SK-N-SH (cell line): ENCODE measurements around the gene ANTKMT. TPM values are rescaled to one million over a fixed set of nuclear protein-coding genes. Genes with fewer than 3 reads are reported as not detected.

Experiments
- CTCF ChIA-PET: fragments of 300-600, 350-600 bp; formaldehyde crosslinking; extraction: SDS; loops from one replicate; lab custom pipeline; 2021; lab: Yijun Ruan, JAX
- POLR2A ChIA-PET: fragments of 350-600 bp; sonication (Branson Sonifier 250); formaldehyde crosslinking; extraction: SDS; loops from one replicate; lab custom pipeline; 2020; ENCODE audit warnings: antibody characterized with exemption, inconsistent platforms; lab: Yijun Ruan, JAX
- DNase-seq: peaks from one replicate; pipeline ENCODE4 v3.0.0; 2012
- H2AFZ ChIP-seq: fragments of 200-600 bp; sonication (generic); 2 replicates; pipeline ENCODE4 v1.8.1; 2016; ENCODE audit warnings: antibody characterized with exemption, mild to moderate bottlenecking, low read depth
- H3F3A ChIP-seq: fragments of 200-600 bp; sonication (generic); replicated peaks from 2 replicates; pipeline ENCODE3; 2016; ENCODE audit warnings: antibody characterized with exemption, mild to moderate bottlenecking; ENCODE audit not compliant: insufficient read depth
- H3K27ac ChIP-seq, 2 experiments: fragments of 200-500 bp in 1 of 2; fragments of 200-600 bp in 1 of 2; sonication (Bioruptor generic) in 1 of 2; sonication (generic), shearing (Covaris generic) in 1 of 2; 2 replicates each; pipeline versions ENCODE4 v1.5.1 to v1.6.1; 2014 to 2016; ENCODE audit warnings: low read depth in 2 of 2, inconsistent platforms in 1 of 2, low read length in 1 of 2, mild to moderate bottlenecking in 1 of 2, mixed read lengths in 1 of 2
- H3K27me3 ChIP-seq: fragments of 200-600 bp; sonication (generic), shearing (Covaris generic); 2 replicates; pipeline ENCODE4 v1.6.1; 2016; ENCODE audit warnings: mixed run types; ENCODE audit not compliant: insufficient read depth
- H3K36me3 ChIP-seq, 2 experiments: fragments of 200-500 bp in 1 of 2; fragments of 200-600 bp in 1 of 2; sonication (Bioruptor generic) in 1 of 2; sonication (generic) in 1 of 2; replicated peaks in 1 of 2; 2 replicates each; pipeline versions ENCODE3 to v1.5.1; 2014 to 2016; ENCODE audit warnings: low read length in 1 of 2, mild to moderate bottlenecking in 1 of 2; ENCODE audit not compliant: insufficient read depth in 2 of 2, control insufficient read depth in 1 of 2
- H3K4me1 ChIP-seq, 2 experiments: fragments of 200-500 bp in 1 of 2; fragments of 200-600 bp in 1 of 2; sonication (Bioruptor generic) in 1 of 2; sonication (generic), shearing (Covaris generic) in 1 of 2; 2 replicates each; pipeline versions ENCODE4 v1.5.1 to v1.6.1; 2014 to 2016; ENCODE audit warnings: low read depth in 1 of 2, low read length in 1 of 2, mixed run types in 1 of 2; ENCODE audit not compliant: insufficient read depth in 2 of 2, control insufficient read depth in 1 of 2
- H3K4me2 ChIP-seq: fragments of 200-600 bp; sonication (generic), shearing (Covaris generic); 2 replicates; pipeline ENCODE4 v1.6.1; 2017; ENCODE audit warnings: mixed run types
- H3K4me3 ChIP-seq, 2 experiments: fragments of 200-500 bp in 1 of 2; fragments of 200-600 bp in 1 of 2; sonication (Bioruptor generic) in 1 of 2; sonication (generic), shearing (Covaris generic) in 1 of 2; 2 replicates each; pipeline versions ENCODE4 v1.5.1 to v1.8.1; 2014 to 2016; ENCODE audit warnings: low read depth in 2 of 2, inconsistent platforms in 1 of 2, low read length in 1 of 2, mild to moderate bottlenecking in 1 of 2, mixed read lengths in 1 of 2, moderate library complexity in 1 of 2
- H3K79me2 ChIP-seq: fragments of 200-600 bp; sonication (generic); 2 replicates; pipeline ENCODE4 v1.8.1; 2017; ENCODE audit warnings: mild to moderate bottlenecking; ENCODE audit not compliant: insufficient read depth
- H3K9ac ChIP-seq: fragments of 200-600 bp; sonication (generic); 2 replicates; pipeline ENCODE4 v1.6.1; 2017; ENCODE audit warnings: mixed run types
- H3K9me2 ChIP-seq: fragments of 200-600 bp; sonication (generic); 2 replicates; pipeline ENCODE4 v1.6.1; 2017; ENCODE audit warnings: mixed run types
- H3K9me3 ChIP-seq: fragments of 200-600 bp; sonication (generic); 2 replicates; pipeline ENCODE4 v1.6.1; 2017; ENCODE audit warnings: mixed run types, mild to moderate bottlenecking, moderate library complexity
- H4K20me1 ChIP-seq: fragments of 200-600 bp; sonication (generic); 2 replicates; pipeline ENCODE4 v1.6.1; 2017; ENCODE audit warnings: mild to moderate bottlenecking, mixed run types; ENCODE audit not compliant: insufficient read depth
- CTCF ChIP-seq: fragments of 200-600 bp; sonication (generic); IDR thresholded peaks from 2 replicates; pipeline ENCODE4 v1.6.1; 2017; ENCODE audit warnings: antibody characterized with exemption, mild to moderate bottlenecking, moderate library complexity
- FOXJ3 ChIP-seq: sonication (generic); formaldehyde crosslinking; IDR thresholded peaks from 2 replicates; pipeline ENCODE4 v1.5.1; 2020; ENCODE audit warnings: mild to moderate bottlenecking, missing genetic modification reagents
- FOXM1 ChIP-seq: IDR thresholded peaks from 2 replicates; pipeline ENCODE4 v1.4.0; 2012; ENCODE audit warnings: low read depth, mild to moderate bottlenecking
- GABPA ChIP-seq: IDR thresholded peaks from 2 replicates; pipeline ENCODE4 v1.4.0; 2012; ENCODE audit warnings: low read depth, mild to moderate bottlenecking
- JUND ChIP-seq: IDR thresholded peaks from 2 replicates; pipeline ENCODE4 v1.4.0; 2012
- MXI1 ChIP-seq: IDR thresholded peaks from 2 replicates; pipeline ENCODE4 v1.6.1; 2012; ENCODE audit warnings: mild to moderate bottlenecking, low read depth, low read length, improper control_type of control experiment
- RCOR1 ChIP-seq: fragments of 150-350 bp; IDR thresholded peaks from 2 replicates; pipeline ENCODE4 v1.6.1; 2017; ENCODE audit warnings: antibody characterized with exemption, low read length
- REST ChIP-seq: IDR thresholded peaks from 2 replicates; pipeline ENCODE4 v1.6.1; 2012; ENCODE audit warnings: mild to moderate bottlenecking, low read depth, low read length, moderate library complexity
- RFX5 ChIP-seq: IDR thresholded peaks from 2 replicates; pipeline ENCODE4 v1.6.1; 2012; ENCODE audit warnings: mild to moderate bottlenecking, improper control_type of control experiment, low read length
- SMC3 ChIP-seq: IDR thresholded peaks from 2 replicates; pipeline ENCODE4 v1.6.1; 2012; ENCODE audit warnings: low read depth, low read length, improper control_type of control experiment
- TCF12 ChIP-seq: IDR thresholded peaks from 2 replicates; pipeline ENCODE4 v1.4.0; 2012
- TEAD4 ChIP-seq: IDR thresholded peaks from 2 replicates; pipeline ENCODE4 v1.4.0; 2012; ENCODE audit warnings: mild to moderate bottlenecking, borderline replicate concordance; ENCODE audit not compliant: insufficient read depth
- YY1 ChIP-seq: IDR thresholded peaks from 2 replicates; pipeline ENCODE4 v1.4.0; 2012; ENCODE audit warnings: low read depth, mild to moderate bottlenecking
- ZBTB33 ChIP-seq: IDR thresholded peaks from 2 replicates; pipeline ENCODE4 v1.4.0; 2012; ENCODE audit warnings: low read depth, borderline replicate concordance
- WGBS: methylation state at CpG from one replicate; pipeline ENCODE4 v1.1.6; 2017; ENCODE audit warnings: low lambda C conversion rate; 5-methylcytosine and 5-hydroxymethylcytosine counted together
- polyA plus RNA-seq, 3 experiments: library from polyadenylated mRNA; depleted of rRNA; stranded (reverse); fragments of >200 nt; gene quantifications; 2 replicates each; pipeline ENCODE4 v1.2.3, GENCODE V29; 2012
- TF ChIP-seq, protein P1 (sequence below): IDR thresholded peaks from 2 replicates; pipeline ENCODE4 v1.4.0; 2012; ENCODE audit warnings: low read depth, borderline replicate concordance

The ANTKMT gene
- polyA plus RNA-seq, 1 of the 3 experiments (the other 2 are of a cell fraction), result 57.4 TPM

DNA sequence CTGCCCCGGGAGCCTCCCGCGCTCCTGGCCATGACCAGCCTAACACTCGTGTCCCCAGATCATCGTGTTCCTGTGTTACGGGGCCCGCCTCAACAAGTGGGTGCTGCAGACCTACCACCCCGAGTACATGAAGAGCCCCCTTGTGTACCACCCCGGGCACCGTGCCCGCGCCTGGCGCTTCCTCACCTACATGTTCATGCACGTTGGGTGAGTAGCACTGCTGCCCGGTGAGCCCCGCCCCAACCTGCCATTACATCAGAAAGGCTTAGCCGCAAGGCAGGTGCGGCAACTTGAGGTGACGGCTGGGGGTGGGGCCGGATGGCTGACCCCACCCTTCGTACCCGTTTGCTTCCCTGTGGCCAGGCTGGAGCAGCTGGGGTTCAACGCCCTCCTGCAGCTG, 44.0 kb upstream of the ANTKMT start (continued):
- no peak for TF ChIP-seq FOXM1

DNA sequence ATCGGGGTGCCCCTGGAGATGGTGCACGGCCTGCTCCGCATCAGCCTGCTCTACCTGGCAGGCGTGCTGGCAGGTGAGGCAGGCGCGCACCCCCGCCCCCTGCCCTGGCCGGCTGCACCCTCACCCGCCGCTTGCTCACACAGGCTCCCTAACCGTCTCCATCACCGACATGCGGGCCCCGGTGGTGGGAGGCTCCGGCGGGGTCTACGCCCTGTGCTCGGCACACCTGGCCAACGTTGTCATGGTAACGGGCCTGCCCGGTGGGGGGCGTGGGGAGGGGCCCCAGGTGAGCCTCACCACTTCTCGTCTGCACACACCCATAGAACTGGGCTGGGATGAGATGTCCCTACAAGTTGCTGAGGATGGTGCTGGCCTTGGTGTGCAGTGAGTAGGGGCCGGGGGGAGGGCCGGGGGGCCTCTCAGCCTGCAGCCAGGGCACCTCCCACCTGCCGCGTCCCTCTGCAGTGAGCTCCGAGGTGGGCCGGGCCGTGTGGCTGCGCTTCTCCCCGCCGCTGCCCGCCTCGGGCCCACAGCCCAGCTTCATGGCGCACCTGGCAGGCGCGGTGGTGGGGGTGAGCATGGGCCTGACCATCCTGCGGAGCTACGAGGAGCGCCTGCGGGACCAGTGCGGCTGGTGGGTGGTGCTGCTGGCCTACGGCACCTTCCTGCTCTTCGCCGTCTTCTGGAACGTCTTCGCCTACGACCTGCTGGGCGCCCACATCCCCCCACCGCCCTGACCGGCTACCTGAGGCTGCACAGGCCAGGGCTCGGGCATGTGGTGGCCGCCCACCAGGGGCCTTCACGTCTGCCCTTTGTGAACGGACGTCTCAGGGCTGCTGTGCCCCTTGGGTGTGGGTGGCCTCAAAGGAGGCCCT, 43.4 kb upstream of the ANTKMT start:
- no peak overlapping the region for H2AFZ ChIP-seq
- H3F3A ChIP-seq, result peaks cover 14% of the 10 kb centered on the region
- no peaks in the 10 kb centered on the region for H3K9me2 ChIP-seq
- no peak overlapping the region for H3K9ac ChIP-seq
- no peak overlapping the region for H3K4me2 ChIP-seq
- no peak overlapping the region for H3K4me3 ChIP-seq
- no peak for DNase-seq
- H3K27me3 ChIP-seq, result no peaks in the 10 kb centered on the region
- CTCF ChIA-PET, result interaction anchor here (0.8 to 2.7 kb wide), 4 partner anchors 9 to 29 kb away, joined by 3 to 17 read pairs (median 4); partner anchors contain the start of gene RHOT2
- H4K20me1 ChIP-seq, result peaks cover 20% of the 10 kb centered on the region
- no peaks in the 10 kb centered on the region for H3K9me3 ChIP-seq
- peaks cover 9 to 34% of the 10 kb centered on the region in 2 experiments for H3K36me3 ChIP-seq
- TF ChIP-seq RCOR1, result no peak
- no peak for TF ChIP-seq TCF12
- TF ChIP-seq YY1, result no peak
- no peak for TF ChIP-seq REST
- H3K27ac ChIP-seq, result no peak overlapping the region; a peak in 1 of 4 replicates
- H3K4me1 ChIP-seq, result peaks cover 8 to 33% of the 10 kb centered on the region in 2 experiments; a peak in 2 of 4 replicates
- peaks cover 22% of the 10 kb centered on the region for H3K79me2 ChIP-seq
- POLR2A ChIA-PET, result no interaction called here
- 97% methylated on average over 29 of the region's 57 CpGs for WGBS

- H2AFZ ChIP-seq, result no peak overlapping the region
- no peak overlapping the region for H3K4me3 ChIP-seq
- ChIA-PET CTCF (interaction anchor here (0.8 to 3.8 kb wide), 7 partner anchors 11 to 42 kb away, joined by 3 to 20 read pairs (median 3); partner anchors contain the start of genes RHOT2 and WDR90), POLR2A (interaction anchor here (1.0 to 1.6 kb wide), 4 partner anchors 11 to 38 kb away, joined by 4 to 10 read pairs (median 4); partner anchors contain the start of genes RHOT2 and WDR24)
- peak overlapping the region; percentile 82 to 96; a peak in 3 of 4 replicates for H3K27ac ChIP-seq
- peaks cover 23% of the 10 kb centered on the region for H4K20me1 ChIP-seq
- no peak overlapping the region for H3K4me2 ChIP-seq
- no peaks in the 10 kb centered on the region for H3K9me2 ChIP-seq
- H3K79me2 ChIP-seq, result peaks cover 30% of the 10 kb centered on the region
- H3K27me3 ChIP-seq, result no peaks in the 10 kb centered on the region
- DNase-seq, result no peak
- H3K9me3 ChIP-seq, result no peaks in the 10 kb centered on the region
- peaks cover 13 to 34% of the 10 kb centered on the region in 2 experiments for H3K36me3 ChIP-seq
- H3K4me1 ChIP-seq, result peaks cover 8 to 41% of the 10 kb centered on the region in 2 experiments; a peak in 2 of 4 replicates
- TF ChIP-seq GABPA (no peak), SMC3 (no peak), FOXJ3 (CRISPR knock-in tag) (no peak), RFX5 (no peak), ZBTB33 (no peak), JUND (no peak), CTCF (no peak), TEAD4 (no peak), MXI1 (no peak)
- TF ChIP-seq, protein P1, sequence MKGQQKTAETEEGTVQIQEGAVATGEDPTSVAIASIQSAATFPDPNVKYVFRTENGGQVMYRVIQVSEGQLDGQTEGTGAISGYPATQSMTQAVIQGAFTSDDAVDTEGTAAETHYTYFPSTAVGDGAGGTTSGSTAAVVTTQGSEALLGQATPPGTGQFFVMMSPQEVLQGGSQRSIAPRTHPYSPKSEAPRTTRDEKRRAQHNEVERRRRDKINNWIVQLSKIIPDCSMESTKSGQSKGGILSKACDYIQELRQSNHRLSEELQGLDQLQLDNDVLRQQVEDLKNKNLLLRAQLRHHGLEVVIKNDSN, result no peak
- H3F3A ChIP-seq, result peaks cover 14% of the 10 kb centered on the region
- WGBS, result 91% methylated on average over 17 of the region's 21 CpGs
- H3K9ac ChIP-seq, result no peak overlapping the region
These were observed 42.6 kb upstream of the ANTKMT start for GRCh38 chr16:678209-678857.
